Activated naive CD8-positive, alpha-beta T cell treated with anti-CD3 and anti-CD28 coated beads, Interleukin-2, amount 50 U/mL, for 24 hours (primary cell): Measurements from ENCODE around the gene IGF2R.
"Not testable (repeated sequence)": the region's sequence is repeated elsewhere in the genome, so short reads cannot be mapped to it uniquely, and the experiment has no call there.

Experiments used
- ATAC-seq: fragments of 150-1000 bp; cut with Tn5 transposase; one replicate; pipeline ENCODE4 v1.10.0; 2021
- DNase-seq: peaks from one replicate; pipeline ENCODE4 v3.0.0; 2021
- H3K27ac Mint-ChIP-seq: one replicate; pipeline ENCODE4 v1.8.0; 2021; ENCODE audit warnings: mild to moderate bottlenecking, mixed read lengths
- H3K27me3 Mint-ChIP-seq: one replicate; pipeline ENCODE4 v1.8.0; 2021; ENCODE audit warnings: mixed read lengths
- H3K36me3 Mint-ChIP-seq: one replicate; pipeline ENCODE4 v1.8.0; 2021; ENCODE audit warnings: low read depth, mixed read lengths
- H3K4me1 Mint-ChIP-seq: one replicate; pipeline ENCODE4 v1.8.0; 2021; ENCODE audit warnings: mixed read lengths
- H3K4me3 Mint-ChIP-seq: one replicate; pipeline ENCODE4 v1.8.0; 2021; ENCODE audit warnings: mild to moderate bottlenecking, moderate library complexity, mixed read lengths
- H3K9me3 Mint-ChIP-seq: one replicate; pipeline ENCODE4 v1.8.0; 2021; ENCODE audit warnings: mixed read lengths

IGF2R gene

DNA sequence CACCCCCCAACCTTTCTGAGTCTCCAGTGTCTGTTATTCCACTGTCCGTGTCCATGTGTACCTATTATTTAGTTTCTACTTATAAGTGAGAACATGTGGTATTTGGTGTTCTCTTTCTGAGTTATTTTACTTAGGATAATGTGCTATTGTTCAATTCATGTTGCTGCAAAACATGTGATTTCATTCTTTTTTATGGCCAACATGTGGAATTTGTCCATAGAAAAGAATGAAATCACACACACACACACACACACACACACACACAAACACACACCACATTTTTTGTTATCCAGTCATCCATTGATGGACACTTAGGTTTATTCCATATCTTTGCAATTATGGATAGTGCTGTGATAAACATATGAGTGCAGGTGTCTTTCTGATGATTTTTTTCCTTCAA is 23.5 kb downstream of the IGF2R start:
- Mint-ChIP-seq H3K9me3 (peaks cover 12% of the 10 kb centered on the region), H3K27me3 (no peaks in the 10 kb centered on the region), H3K4me1 (peaks cover 94% of the 10 kb centered on the region), H3K27ac (no peak overlapping the region), H3K36me3 (peaks cover 76% of the 10 kb centered on the region), H3K4me3 (no peak overlapping the region)
- DNase-seq: no peak
- no peak for ATAC-seq

- DNase-seq: no peak
- H3K36me3 Mint-ChIP-seq: peaks cover 88% of the 10 kb centered on the region
- peaks cover 95% of the 10 kb centered on the region for H3K4me1 Mint-ChIP-seq
- H3K9me3 Mint-ChIP-seq: peaks cover 14% of the 10 kb centered on the region
- ATAC-seq: no peak
- H3K27ac Mint-ChIP-seq: no peak overlapping the region
- no peak overlapping the region for H3K4me3 Mint-ChIP-seq
- no peaks in the 10 kb centered on the region for H3K27me3 Mint-ChIP-seq
These were observed 26.5 kb downstream of the IGF2R start for GRCh38 chr6:159995405-159995804.

DNA sequence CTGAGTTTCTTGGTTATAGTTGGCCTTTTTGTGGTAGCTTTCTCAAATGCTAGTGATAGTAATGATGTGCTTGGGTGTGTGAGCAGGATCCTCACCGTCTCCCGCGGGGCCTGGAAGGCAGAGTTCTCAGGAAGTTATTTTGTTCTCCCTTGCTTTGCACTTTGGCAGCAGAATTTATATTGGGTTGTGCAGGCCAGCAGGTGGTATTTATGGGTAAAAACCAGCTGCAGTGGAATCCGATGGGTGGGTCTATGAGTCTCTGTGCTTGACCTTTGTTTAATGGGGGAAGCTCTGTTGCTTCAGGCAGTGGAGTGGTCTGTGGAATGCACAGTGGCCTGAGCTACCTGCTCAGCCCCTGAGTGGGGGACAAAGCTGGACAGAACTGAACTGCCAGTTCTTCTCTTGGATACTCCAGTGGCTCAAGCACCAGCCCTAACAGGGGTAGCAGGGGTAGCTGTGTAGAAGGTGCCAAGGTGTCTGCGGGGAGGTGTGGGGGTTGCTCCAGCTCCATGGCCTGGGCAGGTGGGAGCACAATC is 27.3 kb downstream of the IGF2R start:
- H3K27me3 Mint-ChIP-seq: no peaks in the 10 kb centered on the region
- peak overlapping the region; percentile 68 for H3K27ac Mint-ChIP-seq
- DNase-seq (no peak), ATAC-seq (no peak)
- peaks cover 16% of the 10 kb centered on the region for H3K9me3 Mint-ChIP-seq
- peaks cover 92% of the 10 kb centered on the region for H3K4me1 Mint-ChIP-seq
- H3K36me3 Mint-ChIP-seq: peaks cover 87% of the 10 kb centered on the region
- peak overlapping the region; percentile 29 for H3K4me3 Mint-ChIP-seq

GRCh38 chr6:159996626-159997497 is 28.0 kb downstream of the IGF2R start:
- Mint-ChIP-seq H3K4me3 (no peak overlapping the region), H3K4me1 (peaks cover 89% of the 10 kb centered on the region), H3K9me3 (peaks cover 16% of the 10 kb centered on the region), H3K27ac (peak overlapping the region; percentile 73), H3K36me3 (peaks cover 81% of the 10 kb centered on the region), H3K27me3 (no peaks in the 10 kb centered on the region)
- DNase-seq: no peak
- ATAC-seq: no peak

- DNase-seq: no peak
- Mint-ChIP-seq H3K4me1 (peaks cover 87% of the 10 kb centered on the region), H3K9me3 (peaks cover 16% of the 10 kb centered on the region), H3K27me3 (no peaks in the 10 kb centered on the region), H3K4me3 (peak overlapping the region; percentile 18), H3K27ac (peak overlapping the region; percentile 73), H3K36me3 (peaks cover 79% of the 10 kb centered on the region)
- no peak for ATAC-seq
These were observed 28.7 kb downstream of the IGF2R start for GRCh38 chr6:159997498-159998101.

DNA sequence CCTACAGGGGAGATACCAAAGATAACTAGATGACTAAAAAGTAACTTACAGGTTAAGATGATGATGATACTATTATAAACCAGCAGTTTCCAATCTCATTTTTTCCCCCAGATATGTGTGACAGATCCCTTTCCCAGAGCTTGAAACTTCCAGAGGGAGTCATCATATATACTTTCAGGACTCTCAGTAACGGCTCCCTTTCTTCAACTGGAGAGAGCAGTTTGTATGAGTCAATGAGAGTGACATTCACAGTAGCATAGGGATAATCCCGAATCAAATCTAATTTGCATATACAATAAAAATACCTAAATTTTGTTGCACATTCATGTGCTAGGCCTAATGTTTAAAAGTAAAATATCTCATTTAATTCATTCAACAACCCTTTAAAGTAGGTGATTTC is 29.7 kb downstream of the IGF2R start:
- peak overlapping the region; percentile 73 for H3K27ac Mint-ChIP-seq
- H3K4me3 Mint-ChIP-seq: peak overlapping the region; percentile 21
- peaks cover 81% of the 10 kb centered on the region for H3K4me1 Mint-ChIP-seq

DNA sequence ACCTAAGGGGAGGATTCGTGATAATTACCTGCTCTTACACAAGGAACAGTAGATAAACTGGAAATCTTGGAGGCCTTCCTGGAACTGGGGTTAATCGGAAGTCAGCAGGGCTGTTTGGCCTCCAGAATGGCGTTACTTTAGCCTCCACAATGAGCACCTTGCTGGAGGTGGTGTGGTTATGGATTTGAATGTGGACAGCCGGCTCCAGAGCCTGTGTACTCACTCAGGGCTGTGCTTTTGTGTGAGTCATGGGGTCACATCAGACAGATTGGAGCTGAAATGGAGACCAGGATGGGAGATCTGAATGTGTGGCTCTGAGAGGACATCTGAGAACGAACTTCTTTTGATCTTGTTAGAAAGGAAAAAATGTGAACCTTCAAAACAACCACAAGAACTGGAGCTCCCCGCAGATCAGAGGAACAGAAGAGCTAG is 30.4 kb downstream of the IGF2R start:
- H3K4me3 Mint-ChIP-seq: peak overlapping the region; percentile 21

More for the DNA sequence above, 29.7 kb downstream of the IGF2R start:
- DNase-seq (no peak), ATAC-seq (peak; percentile 48)
- H3K9me3 Mint-ChIP-seq: peaks cover 16% of the 10 kb centered on the region
- peaks cover 74% of the 10 kb centered on the region for H3K36me3 Mint-ChIP-seq
- no peaks in the 10 kb centered on the region for H3K27me3 Mint-ChIP-seq

GRCh38 chr6:160000280-160000704 is 31.4 kb downstream of the IGF2R start:
- DNase-seq (no peak), ATAC-seq (no peak)
- Mint-ChIP-seq H3K4me1 (peaks cover 77% of the 10 kb centered on the region), H3K4me3 (no peak overlapping the region), H3K36me3 (peaks cover 70% of the 10 kb centered on the region), H3K9me3 (peaks cover 4% of the 10 kb centered on the region), H3K27ac (peak overlapping the region; percentile 73), H3K27me3 (no peaks in the 10 kb centered on the region)

More for the DNA sequence above, 30.4 kb downstream of the IGF2R start:
- H3K9me3 Mint-ChIP-seq: peaks cover 12% of the 10 kb centered on the region
- ATAC-seq (peak; percentile 76), DNase-seq (no peak)
- H3K36me3 Mint-ChIP-seq: peaks cover 74% of the 10 kb centered on the region
- H3K27ac Mint-ChIP-seq: peak overlapping the region; percentile 73
- H3K27me3 Mint-ChIP-seq: no peaks in the 10 kb centered on the region
- H3K4me1 Mint-ChIP-seq: peaks cover 80% of the 10 kb centered on the region

GRCh38 chr6:160000893-160001427 is 32.1 kb downstream of the IGF2R start:
- H3K36me3 Mint-ChIP-seq: peaks cover 64% of the 10 kb centered on the region
- not testable (repeated sequence) for H3K4me3 Mint-ChIP-seq

GRCh38 chr6:160002882-160003281 is 34.0 kb downstream of the IGF2R start:
- no peak for DNase-seq
- no peak overlapping the region for H3K4me3 Mint-ChIP-seq
- no peaks in the 10 kb centered on the region for H3K27me3 Mint-ChIP-seq
- ATAC-seq: no peak
- H3K27ac Mint-ChIP-seq: no peak overlapping the region
- peaks cover 68% of the 10 kb centered on the region for H3K4me1 Mint-ChIP-seq
- H3K36me3 Mint-ChIP-seq: peaks cover 53% of the 10 kb centered on the region
- peaks cover 4% of the 10 kb centered on the region for H3K9me3 Mint-ChIP-seq

More at GRCh38 chr6:160000893-160001427, 32.1 kb downstream of the IGF2R start:
- H3K27me3 Mint-ChIP-seq, H3K9me3 Mint-ChIP-seq, ATAC-seq, DNase-seq, H3K27ac Mint-ChIP-seq: not testable (repeated sequence)
- H3K4me1 Mint-ChIP-seq: peaks cover 71% of the 10 kb centered on the region

- Mint-ChIP-seq H3K27ac (peak overlapping the region; percentile 2), H3K4me3 (peak overlapping the region; percentile 51), H3K9me3 (peaks cover 4% of the 10 kb centered on the region), H3K4me1 (peaks cover 62% of the 10 kb centered on the region), H3K36me3 (peaks cover 53% of the 10 kb centered on the region), H3K27me3 (no peaks in the 10 kb centered on the region)
- ATAC-seq (no peak), DNase-seq (no peak)
These were observed 35.1 kb downstream of the IGF2R start for GRCh38 chr6:160004018-160004417.

- H3K36me3 Mint-ChIP-seq: peaks cover 51% of the 10 kb centered on the region
- H3K27me3 Mint-ChIP-seq: no peaks in the 10 kb centered on the region
- ATAC-seq (no peak), DNase-seq (no peak)
- H3K4me1 Mint-ChIP-seq: peaks cover 59% of the 10 kb centered on the region
- peak overlapping the region; percentile 51 for H3K4me3 Mint-ChIP-seq
- peaks cover 4% of the 10 kb centered on the region for H3K9me3 Mint-ChIP-seq
- no peak overlapping the region for H3K27ac Mint-ChIP-seq
These were observed 35.7 kb downstream of the IGF2R start for GRCh38 chr6:160004419-160005175.

DNA sequence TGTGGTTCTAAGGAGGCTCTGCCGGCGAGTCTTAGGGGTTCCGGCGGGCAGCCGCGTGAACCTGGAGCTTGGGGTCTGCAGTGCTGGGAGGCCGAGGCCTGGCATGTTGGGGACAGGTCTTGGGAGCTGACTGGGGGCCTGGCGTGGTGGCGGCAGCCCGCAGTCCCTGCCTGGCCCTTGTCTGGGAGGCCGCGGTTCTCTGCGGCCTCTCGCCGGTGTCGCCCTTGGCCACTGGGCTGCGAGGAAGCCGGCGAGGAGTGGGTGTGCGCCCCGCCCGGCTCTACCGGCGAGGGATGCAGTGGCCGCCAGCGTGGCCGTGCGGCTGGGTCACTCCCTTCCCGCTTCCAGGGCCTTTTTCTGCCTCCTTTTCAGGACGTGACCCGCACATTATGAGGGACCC is 36.3 kb downstream of the IGF2R start:
- Mint-ChIP-seq H3K27ac (no peak overlapping the region), H3K4me1 (peaks cover 53% of the 10 kb centered on the region), H3K36me3 (peaks cover 49% of the 10 kb centered on the region), H3K9me3 (peaks cover 4% of the 10 kb centered on the region), H3K4me3 (peak overlapping the region; percentile 51), H3K27me3 (no peaks in the 10 kb centered on the region)
- DNase-seq: no peak
- ATAC-seq: no peak
